ENCODE measurements around the gene SUFU.

SUFU gene

DNA sequence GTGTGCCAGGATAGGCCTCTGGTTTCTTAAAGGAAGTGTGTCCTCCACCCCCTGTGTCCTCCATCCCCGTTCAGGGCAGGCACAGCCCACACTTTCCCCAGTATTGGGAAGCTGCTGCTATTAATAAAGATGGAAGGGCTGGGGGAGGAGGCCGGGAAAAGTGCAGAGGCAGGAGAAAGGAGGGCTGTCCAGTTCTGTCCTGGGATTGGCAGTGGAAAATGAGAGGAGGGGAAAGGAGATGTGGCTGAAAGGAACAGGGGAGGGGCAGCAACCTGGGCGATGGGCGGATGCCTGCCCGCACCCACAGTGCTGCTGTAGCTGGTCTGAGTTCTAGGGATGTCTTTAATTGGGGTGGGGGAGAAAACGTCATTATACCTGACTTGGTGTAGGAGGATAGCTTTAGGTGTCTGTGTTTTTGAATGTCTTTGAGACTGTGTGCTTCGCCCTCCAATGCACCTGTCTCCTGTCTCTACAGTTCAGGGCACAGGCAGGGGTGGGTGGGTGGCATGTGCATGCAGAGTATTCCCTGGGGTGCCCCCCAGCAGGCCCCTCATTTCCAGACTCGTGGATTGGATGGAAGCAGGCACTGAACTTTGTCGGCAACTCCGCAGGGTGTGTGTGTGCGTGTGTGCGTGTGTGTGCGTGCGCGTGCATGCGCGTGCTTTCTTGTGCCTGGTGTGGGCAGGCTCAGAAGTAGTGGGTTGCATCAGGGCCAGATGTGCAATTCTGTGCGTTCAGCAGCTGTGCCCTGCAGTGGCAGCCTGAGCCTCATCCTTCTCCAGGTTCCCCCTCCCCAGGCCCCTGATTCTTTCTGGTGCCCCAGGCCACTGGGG is 143.1 kb downstream of the SUFU start:
- H3K4me1 Mint-ChIP-seq = peaks cover 73% of the 10 kb centered on the region
- DNase-seq (ENCODE audit: low spot score in 2 of 2) = peak in 1 of 2 donors; percentile 28
- no peaks in the 10 kb centered on the region for H3K27me3 Mint-ChIP-seq
- peaks cover 38% of the 10 kb centered on the region for H3K36me3 Mint-ChIP-seq (ENCODE audit: insufficient read depth)
- no peak for ATAC-seq (replicated peaks; ENCODE audit: extremely low read depth, poor library complexity, severe bottlenecking)
- peak overlapping the region; percentile 96 for H3K27ac Mint-ChIP-seq (ENCODE audit: low read depth)
- H3K4me3 Mint-ChIP-seq = peak overlapping the region; percentile 97
- no peaks in the 10 kb centered on the region for H3K9me3 Mint-ChIP-seq

DNA sequence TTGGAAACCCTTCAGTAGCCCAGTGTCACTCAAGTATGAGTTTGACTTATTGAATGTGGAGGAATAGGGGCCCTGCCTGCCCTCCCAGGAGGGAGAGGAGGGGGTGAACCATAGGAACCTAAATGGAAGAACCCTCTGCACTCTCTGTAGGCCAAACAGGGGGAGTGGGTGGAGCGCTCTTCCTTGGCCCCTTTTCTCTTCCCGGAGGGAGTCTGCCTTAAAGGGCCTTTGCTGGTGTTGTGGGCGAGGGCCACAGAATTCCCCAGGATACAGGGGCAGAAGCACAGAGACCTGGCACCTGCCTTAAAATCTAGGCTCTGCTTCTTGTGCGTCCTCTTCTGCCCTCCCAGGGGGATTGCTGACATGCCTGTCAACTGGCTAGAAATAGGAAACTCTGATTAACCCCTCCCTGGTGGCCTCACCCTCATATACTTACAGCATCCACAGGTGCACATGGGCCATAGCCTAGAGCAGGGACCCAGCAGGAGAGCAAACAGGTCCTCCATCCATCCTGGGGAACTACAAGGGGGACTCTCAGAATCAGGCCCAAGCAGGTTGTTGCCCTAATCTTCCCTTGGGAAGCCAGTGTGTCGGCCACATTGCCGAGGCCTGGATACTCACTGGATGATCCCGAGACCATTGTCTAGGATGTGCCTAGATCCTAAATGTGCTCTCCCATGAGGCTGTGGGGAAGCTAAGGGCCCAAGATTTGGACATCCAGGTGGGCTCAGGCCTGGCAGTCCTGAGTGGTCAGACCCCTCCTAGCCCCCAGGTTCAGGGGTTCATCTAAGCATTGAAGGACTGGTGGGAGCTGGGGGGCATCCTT is 143.9 kb downstream of the SUFU start:
- Mint-ChIP-seq H3K4me3 (peak overlapping the region; percentile 97), H3K27me3 (no peaks in the 10 kb centered on the region), H3K36me3 (ENCODE audit: insufficient read depth) (peaks cover 39% of the 10 kb centered on the region), H3K9me3 (no peaks in the 10 kb centered on the region), H3K4me1 (peaks cover 79% of the 10 kb centered on the region), H3K27ac (ENCODE audit: low read depth) (peak overlapping the region; percentile 96)
- no peak for ATAC-seq (replicated peaks; ENCODE audit: extremely low read depth, poor library complexity, severe bottlenecking)
- DNase-seq (ENCODE audit: low spot score in 2 of 2) = no peak

DNA sequence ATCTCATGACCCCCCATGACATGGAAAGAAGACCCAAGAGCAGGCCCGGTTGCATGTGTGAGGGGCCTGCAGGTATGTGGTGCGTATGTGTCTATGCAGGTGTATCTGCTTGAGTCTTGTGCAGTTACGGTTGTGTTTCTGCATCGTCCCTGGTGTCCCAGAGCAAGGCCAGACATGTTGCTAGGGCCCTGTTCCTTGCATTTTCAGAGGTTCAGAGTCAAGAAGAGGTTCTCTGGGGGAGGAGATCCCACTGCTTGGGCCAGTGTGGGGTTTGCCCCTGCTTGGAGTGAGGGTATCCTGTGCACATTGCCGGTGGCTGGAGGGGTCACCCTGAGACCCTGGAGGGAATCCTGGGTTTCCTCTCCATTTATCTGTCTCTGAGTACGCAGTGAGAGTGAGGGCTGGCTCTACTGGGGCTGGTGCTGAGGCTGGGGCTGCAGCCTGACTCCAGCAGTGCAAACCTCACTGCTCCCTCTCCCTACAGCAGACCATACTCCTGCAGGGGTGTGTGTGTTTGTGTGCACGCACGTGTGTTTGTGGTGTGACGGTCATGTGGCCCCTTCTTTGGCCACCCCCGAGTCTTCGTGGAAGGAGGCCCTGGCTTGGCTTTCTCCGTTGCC is 144.6 kb downstream of the SUFU start:
- no peaks in the 10 kb centered on the region for H3K9me3 Mint-ChIP-seq
- H3K4me3 Mint-ChIP-seq = peak overlapping the region; percentile 97
- peak overlapping the region; percentile 80 for H3K27ac Mint-ChIP-seq (ENCODE audit: low read depth)
- ATAC-seq (replicated peaks; ENCODE audit: extremely low read depth, poor library complexity, severe bottlenecking) = no peak
- no peak for DNase-seq (ENCODE audit: low spot score in 2 of 2)
- peaks cover 38% of the 10 kb centered on the region for H3K36me3 Mint-ChIP-seq (ENCODE audit: insufficient read depth)
- H3K4me1 Mint-ChIP-seq = peaks cover 86% of the 10 kb centered on the region
- H3K27me3 Mint-ChIP-seq = no peaks in the 10 kb centered on the region

DNA sequence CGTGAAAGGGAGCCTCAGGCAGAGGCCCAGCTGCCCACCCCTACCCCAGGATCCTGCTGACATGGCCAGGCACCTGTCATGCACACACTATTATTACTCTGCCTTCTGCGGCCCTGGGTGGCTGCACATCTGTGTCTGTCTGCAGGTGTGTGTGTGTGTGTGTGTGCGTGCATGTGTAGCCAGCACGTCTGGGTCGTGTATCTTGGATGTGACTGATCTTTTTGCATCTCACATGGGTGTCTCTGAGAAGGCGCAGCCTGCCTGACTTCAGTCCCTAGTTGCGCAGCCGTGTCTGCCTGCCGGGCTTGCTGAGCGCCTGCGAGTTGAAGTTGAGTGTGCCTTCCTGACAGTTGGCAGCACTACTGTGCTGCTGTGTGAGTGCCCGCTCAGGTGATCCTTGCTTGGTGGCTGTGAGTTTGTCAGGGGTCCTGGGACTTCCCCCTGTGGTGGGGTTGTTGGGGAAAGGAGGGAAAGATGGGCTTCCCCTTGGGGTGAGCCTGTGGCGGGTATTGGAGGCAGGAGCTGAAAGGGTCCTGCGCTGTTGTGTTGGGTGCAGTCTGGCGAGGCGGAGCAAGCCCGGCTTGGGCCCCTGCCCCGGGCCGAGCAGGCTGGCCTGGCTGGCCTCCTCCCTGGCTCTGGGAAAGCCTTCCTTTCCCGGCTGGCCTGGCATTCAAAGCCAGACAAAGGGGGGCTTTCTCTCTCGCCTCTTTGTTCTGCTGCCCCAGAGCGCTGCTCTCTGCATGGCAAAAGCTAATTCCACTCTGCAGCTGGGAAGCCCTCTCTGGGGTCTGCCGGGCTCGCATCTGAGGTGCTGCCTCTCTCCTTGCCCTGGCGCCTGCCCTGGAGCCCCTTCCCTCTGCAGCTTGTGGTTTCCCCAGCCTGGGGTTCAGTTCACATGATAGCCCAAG is 145.4 kb downstream of the SUFU start:
- ATAC-seq (replicated peaks; ENCODE audit: extremely low read depth, poor library complexity, severe bottlenecking) (no peak), DNase-seq (ENCODE audit: low spot score in 2 of 2) (no peak)
- H3K27me3 Mint-ChIP-seq = no peaks in the 10 kb centered on the region
- H3K4me1 Mint-ChIP-seq = peaks cover 94% of the 10 kb centered on the region
- peaks cover 46% of the 10 kb centered on the region for H3K36me3 Mint-ChIP-seq (ENCODE audit: insufficient read depth)
- no peaks in the 10 kb centered on the region for H3K9me3 Mint-ChIP-seq
- peak overlapping the region; percentile 97 for H3K4me3 Mint-ChIP-seq
- H3K27ac Mint-ChIP-seq (ENCODE audit: low read depth) = peak overlapping the region; percentile 80

DNA sequence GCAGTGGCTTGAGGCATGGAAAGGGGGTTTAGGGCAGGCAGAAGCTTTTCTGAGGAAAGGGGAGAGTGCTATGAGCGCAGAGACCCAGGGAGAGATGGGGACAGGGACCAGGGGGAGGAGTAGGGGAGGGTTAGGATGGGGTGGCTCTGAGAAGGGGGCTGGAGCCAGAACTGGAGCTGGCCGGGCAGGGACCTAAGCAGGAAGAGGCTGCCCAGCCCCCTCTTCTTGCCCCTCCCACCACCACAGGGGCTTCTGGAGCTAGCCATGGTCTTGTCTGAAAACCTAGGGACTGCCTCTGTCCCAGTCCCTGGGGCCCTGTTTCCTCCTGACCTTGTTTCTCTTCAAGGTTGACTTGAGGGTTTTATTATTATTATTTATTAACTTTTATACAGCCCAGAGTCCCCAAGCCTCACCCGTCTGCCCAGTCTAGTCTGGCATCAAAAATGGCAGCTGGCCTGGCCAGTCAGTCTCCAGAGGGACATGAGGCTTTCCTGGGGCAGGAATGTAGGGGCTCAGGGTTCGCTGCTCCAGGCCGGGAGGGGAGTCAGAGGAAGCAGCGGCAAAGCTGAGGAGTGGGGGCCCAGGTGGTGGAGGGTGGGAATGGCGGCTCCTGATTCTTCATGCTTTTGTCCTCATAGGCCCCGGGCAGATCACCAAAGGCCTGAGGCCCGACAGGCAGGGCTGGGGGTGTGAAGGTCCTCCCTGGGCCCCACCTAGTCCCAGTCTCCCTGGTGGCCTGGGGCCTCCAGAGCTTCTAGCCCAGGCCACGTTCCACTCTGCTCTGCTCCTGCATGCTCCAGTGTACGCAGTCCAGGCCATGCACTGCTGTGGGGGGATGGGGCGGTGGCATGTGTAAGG is 146.3 kb downstream of the SUFU start:
- H3K9me3 Mint-ChIP-seq = no peaks in the 10 kb centered on the region
- ATAC-seq (replicated peaks; ENCODE audit: extremely low read depth, poor library complexity, severe bottlenecking) = no peak
- H3K4me1 Mint-ChIP-seq = peaks cover 98% of the 10 kb centered on the region
- peak overlapping the region; percentile 97 for H3K4me3 Mint-ChIP-seq
- H3K27me3 Mint-ChIP-seq = no peaks in the 10 kb centered on the region
- no peak for DNase-seq (ENCODE audit: low spot score in 2 of 2)
- H3K36me3 Mint-ChIP-seq (ENCODE audit: insufficient read depth) = peaks cover 47% of the 10 kb centered on the region
- H3K27ac Mint-ChIP-seq (ENCODE audit: low read depth) = peak overlapping the region; percentile 80

DNA sequence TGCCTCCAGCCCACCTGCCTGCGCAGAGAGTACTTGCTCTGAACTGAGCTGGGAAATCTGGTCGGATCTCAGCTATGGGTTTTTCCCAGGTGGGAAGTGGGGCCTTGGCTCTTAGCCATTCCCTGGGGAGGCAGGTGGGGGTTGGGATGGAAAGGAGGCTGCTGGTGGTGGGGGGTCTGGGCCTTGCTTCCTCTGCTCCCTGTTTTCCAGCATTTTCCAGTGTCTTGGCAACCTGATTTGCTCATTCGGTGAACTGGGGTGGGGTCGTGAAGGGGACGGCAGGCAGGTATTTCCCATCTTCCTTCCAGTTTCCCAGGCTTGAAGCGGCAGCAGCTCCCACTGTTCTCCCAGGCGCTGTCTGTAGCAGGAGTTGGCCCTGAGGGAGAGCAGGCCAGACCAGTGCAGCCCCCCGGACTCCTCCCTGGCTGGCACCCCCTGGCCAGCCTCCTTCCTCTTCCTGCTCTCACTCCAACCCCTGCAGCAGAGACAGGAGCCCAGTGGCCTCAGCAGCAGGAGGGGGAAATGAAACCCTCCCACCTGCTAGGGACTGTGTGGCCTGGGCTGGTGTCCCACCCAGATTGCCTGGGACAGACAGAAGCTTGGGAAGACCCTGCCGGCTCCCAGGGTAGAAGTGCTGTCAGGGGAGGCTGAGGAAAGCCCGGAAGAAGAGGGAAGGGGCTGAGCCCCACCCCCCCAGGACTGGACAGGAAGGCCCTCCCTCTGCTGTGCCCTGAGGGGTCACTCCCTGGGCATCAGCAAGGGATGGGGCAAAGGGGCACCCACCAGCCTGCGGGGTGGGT is 147.1 kb downstream of the SUFU start:
- Mint-ChIP-seq H3K36me3 (ENCODE audit: insufficient read depth) (peaks cover 46% of the 10 kb centered on the region), H3K4me1 (peaks cover 91% of the 10 kb centered on the region), H3K27me3 (no peaks in the 10 kb centered on the region), H3K27ac (ENCODE audit: low read depth) (peak overlapping the region; percentile 88), H3K9me3 (no peaks in the 10 kb centered on the region), H3K4me3 (peak overlapping the region; percentile 97)
- no peak for DNase-seq (ENCODE audit: low spot score in 2 of 2)
- ATAC-seq (replicated peaks; ENCODE audit: extremely low read depth, poor library complexity, severe bottlenecking) = no peak

DNA sequence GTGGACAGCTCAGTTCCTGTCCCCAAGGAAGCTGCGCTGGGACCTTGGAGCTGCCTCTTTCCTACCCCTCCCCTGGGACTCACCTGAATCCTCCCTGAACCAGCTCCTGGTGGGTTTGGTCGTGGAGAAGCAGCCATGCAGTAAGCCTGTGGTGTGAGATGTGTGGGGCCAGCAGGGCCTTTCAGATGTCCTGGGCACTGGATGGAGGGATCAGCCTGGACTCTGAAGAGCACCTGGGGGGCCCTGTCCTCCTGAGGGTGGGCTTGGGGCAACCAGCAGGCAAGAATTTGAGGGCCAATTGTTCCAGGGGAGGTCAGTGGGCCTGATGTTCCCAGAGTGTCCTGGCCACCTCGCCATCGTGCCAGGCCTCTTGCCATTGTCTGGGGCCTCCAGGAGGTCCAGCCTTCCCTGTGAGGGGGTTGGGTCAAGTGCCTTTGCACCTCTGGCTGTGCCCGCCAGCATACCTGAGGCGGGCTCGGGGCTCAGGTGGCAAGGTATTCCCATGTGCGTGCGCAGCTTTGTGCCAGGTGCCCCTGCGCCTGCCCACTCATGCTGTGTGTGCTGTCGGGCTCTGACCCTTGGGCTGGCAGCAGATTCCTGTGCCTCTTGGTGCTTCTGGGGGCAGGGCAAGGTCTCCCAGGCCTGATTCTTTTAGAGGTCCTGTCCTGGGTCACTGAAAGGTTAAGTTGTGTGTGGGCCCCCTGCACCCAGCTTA is 147.8 kb downstream of the SUFU start:
- Mint-ChIP-seq H3K9me3 (no peaks in the 10 kb centered on the region), H3K4me3 (peak overlapping the region; percentile 97), H3K27me3 (no peaks in the 10 kb centered on the region), H3K36me3 (ENCODE audit: insufficient read depth) (peaks cover 41% of the 10 kb centered on the region), H3K4me1 (peaks cover 84% of the 10 kb centered on the region), H3K27ac (ENCODE audit: low read depth) (peak overlapping the region; percentile 88)
- ATAC-seq (replicated peaks; ENCODE audit: extremely low read depth, poor library complexity, severe bottlenecking) (no peak), DNase-seq (ENCODE audit: low spot score in 2 of 2) (no peak)

DNA sequence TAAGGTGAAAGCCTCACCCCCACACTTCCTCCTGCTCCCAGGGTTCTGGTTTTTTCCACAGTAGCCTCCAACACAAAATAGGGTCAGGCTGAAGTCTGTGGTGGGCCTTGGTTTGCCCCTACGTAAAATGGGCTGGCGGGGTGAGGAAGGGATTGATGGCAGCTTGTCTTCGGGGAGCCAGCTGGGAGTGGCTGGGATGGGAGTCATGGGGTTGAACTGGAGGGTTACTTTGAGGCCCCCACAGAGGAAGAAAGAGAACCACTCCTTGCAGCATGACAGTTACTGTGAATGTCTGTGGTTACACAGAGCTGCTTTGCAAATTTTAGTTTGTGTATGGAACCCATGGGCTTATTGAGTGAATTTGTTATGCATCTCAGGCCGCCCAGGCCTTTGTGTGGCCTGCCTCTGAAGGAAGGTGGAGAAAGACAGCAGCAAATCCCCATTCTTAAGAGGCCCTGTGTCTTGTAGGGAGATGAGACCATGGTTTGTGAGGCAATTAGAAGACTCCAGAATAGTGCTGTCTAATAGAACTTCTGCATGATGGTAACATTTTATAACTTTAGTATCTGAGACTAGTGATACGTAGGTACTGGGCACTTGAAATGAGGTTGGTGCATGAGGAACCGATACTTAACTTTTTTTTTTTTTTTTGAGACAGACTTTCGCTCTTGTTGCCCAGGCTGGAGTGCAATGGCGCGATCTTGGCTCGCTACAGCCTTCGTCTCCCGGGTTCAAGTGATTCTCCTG is 148.6 kb downstream of the SUFU start:
- peaks cover 37% of the 10 kb centered on the region for H3K36me3 Mint-ChIP-seq (ENCODE audit: insufficient read depth)
- ATAC-seq (replicated peaks; ENCODE audit: extremely low read depth, poor library complexity, severe bottlenecking) (peak; percentile 44), DNase-seq (ENCODE audit: low spot score in 2 of 2) (no peak)
- peaks cover 78% of the 10 kb centered on the region for H3K4me1 Mint-ChIP-seq
- no peaks in the 10 kb centered on the region for H3K9me3 Mint-ChIP-seq
- peak overlapping the region; percentile 88 for H3K27ac Mint-ChIP-seq (ENCODE audit: low read depth)
- H3K27me3 Mint-ChIP-seq = no peaks in the 10 kb centered on the region
- H3K4me3 Mint-ChIP-seq = peak overlapping the region; percentile 97

DNA sequence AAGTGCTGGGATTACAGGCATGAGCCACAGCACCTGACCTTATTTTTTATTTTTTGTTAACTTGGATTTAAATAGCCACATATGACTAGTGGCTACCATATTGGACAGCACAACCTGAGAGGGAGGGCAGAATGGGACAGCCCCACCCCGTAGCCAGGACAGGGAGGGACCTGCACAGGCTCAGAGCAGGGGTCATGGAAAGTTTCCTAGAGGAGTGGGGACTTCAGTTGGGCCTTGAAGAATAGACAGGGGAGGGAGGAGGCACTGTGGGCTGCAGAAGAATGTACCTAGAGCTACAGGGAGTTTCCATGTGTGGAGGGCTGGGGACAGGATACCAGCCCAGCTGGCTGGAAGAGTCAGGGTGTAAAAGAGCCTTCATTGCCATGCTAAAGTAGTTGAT is 149.3 kb downstream of the SUFU start:
- Mint-ChIP-seq H3K36me3 (ENCODE audit: insufficient read depth) (peaks cover 42% of the 10 kb centered on the region), H3K4me3 (peak overlapping the region; percentile 97), H3K27me3 (no peaks in the 10 kb centered on the region), H3K27ac (ENCODE audit: low read depth) (peak overlapping the region; percentile 88), H3K4me1 (peaks cover 78% of the 10 kb centered on the region), H3K9me3 (no peaks in the 10 kb centered on the region)
- no peak for DNase-seq (ENCODE audit: low spot score in 2 of 2)
- no peak for ATAC-seq (replicated peaks; ENCODE audit: extremely low read depth, poor library complexity, severe bottlenecking)

DNA sequence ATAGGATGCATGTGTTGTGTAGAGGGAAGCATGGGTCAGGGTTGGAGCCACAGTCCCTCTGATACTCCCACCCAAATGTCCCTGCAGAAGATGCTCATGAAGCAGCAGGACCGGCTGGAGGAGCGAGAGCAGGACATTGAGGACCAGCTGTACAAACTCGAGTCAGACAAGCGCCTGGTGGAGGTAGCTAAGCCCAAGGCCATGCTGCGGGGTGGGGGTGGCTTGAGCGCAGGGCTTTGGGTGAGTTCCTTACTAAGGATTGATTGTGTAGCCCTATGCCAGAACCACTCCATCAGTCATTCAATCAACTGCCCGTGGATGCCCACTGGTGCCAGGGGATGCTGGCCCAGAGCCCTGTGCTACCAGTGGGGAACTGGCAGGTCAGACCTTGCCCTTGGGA is 150.8 kb downstream of the SUFU start:
- H3K27me3 Mint-ChIP-seq = no peaks in the 10 kb centered on the region
- DNase-seq (ENCODE audit: low spot score in 2 of 2) = no peak
- H3K27ac Mint-ChIP-seq (ENCODE audit: low read depth) = peak overlapping the region; percentile 88
- H3K4me3 Mint-ChIP-seq = no peak overlapping the region
- peaks cover 69% of the 10 kb centered on the region for H3K4me1 Mint-ChIP-seq
- ATAC-seq (replicated peaks; ENCODE audit: extremely low read depth, poor library complexity, severe bottlenecking) = no peak
- peaks cover 45% of the 10 kb centered on the region for H3K36me3 Mint-ChIP-seq (ENCODE audit: insufficient read depth)
- no peaks in the 10 kb centered on the region for H3K9me3 Mint-ChIP-seq

Measured in central memory CD8-positive, alpha-beta T cell (primary cell).